Gastroesophageal sphincter (tissue), 3 donors: Measurements from ENCODE around the gene RPUSD2.

ENCODE experiments used
- CTCF ChIP-seq, 4 experiments: fragments of 200-600 bp in 2 of 4; fragments of 450-650 bp in 2 of 4; sonication (generic) in 1 of 4; IDR thresholded peaks; one replicate each; pipeline ENCODE4 v1.5.1; 2017 to 2019; ENCODE audit warnings: antibody characterized with exemption in 4 of 4, mild to moderate bottlenecking in 2 of 4, moderate library complexity in 2 of 4
- POLR2A ChIP-seq, 2 donors: fragments of 450-650 bp; IDR thresholded peaks; one replicate each; pipeline ENCODE4 v1.6.1; 2017; ENCODE audit warnings: antibody characterized with exemption in 2 of 2, mild to moderate bottlenecking in 2 of 2, moderate library complexity in 1 of 2
- POLR2AphosphoS5 ChIP-seq: sonication (generic); formaldehyde crosslinking; IDR thresholded peaks from one replicate; pipeline ENCODE4 v1.6.1; 2017; ENCODE audit warnings: antibody characterized with exemption

GRCh38 chr15:40597024-40597423 is 27.9 kb downstream of the RPUSD2 start:
- no peak for TF ChIP-seq CTCF (IDR thresholded peaks at IDR 0.05)
- no peak for TF ChIP-seq POLR2AphosphoS5
- no peak for TF ChIP-seq POLR2A (IDR thresholded peaks at IDR 0.05)
